HEK293 (cell line): ENCODE results near the gene TSHZ2.

Source experiments
- AEBP2 ChIP-seq: fragments of 450-650 bp; formaldehyde crosslinking; IDR thresholded peaks from 2 replicates; pipeline ENCODE4 v1.5.1; 2016; ENCODE audit warnings: missing biosample characterization, missing genetic modification characterization, borderline replicate concordance
- KLF16 ChIP-seq: fragments of 450-650 bp; formaldehyde crosslinking; IDR thresholded peaks from 2 replicates; pipeline ENCODE4 v1.5.1; 2017; ENCODE audit warnings: missing biosample characterization, missing genetic modification characterization
- OSR2 ChIP-seq: fragments of 450-650 bp; formaldehyde crosslinking; IDR thresholded peaks from 2 replicates; pipeline ENCODE4 v1.5.1; 2016; ENCODE audit warnings: missing biosample characterization, missing genetic modification characterization
- REST ChIP-seq: fragments of 450-650 bp; formaldehyde crosslinking; IDR thresholded peaks from 2 replicates; pipeline ENCODE4 v1.5.1; 2016; ENCODE audit warnings: missing biosample characterization, missing genetic modification characterization
- SETDB1 ChIP-seq: IDR thresholded peaks from one replicate; pipeline ENCODE4 v1.6.1; 2017; ENCODE audit warnings: mild to moderate bottlenecking, low read length, moderate library complexity, mixed read lengths; ENCODE audit not compliant: insufficient read length
- ZBTB10 ChIP-seq: fragments of 450-650 bp; formaldehyde crosslinking; IDR thresholded peaks from 2 replicates; pipeline ENCODE4 v1.5.1; 2016; ENCODE audit warnings: missing biosample characterization, missing genetic modification characterization
- ZBTB11 ChIP-seq: fragments of 450-650 bp; formaldehyde crosslinking; conservative IDR thresholded peaks from 2 replicates; pipeline ENCODE4 v1.5.1; 2016; ENCODE audit warnings: low read depth, missing biosample characterization, missing genetic modification characterization
- ZBTB6 ChIP-seq: fragments of 450-650 bp; formaldehyde crosslinking; IDR thresholded peaks from 2 replicates; pipeline ENCODE4 v1.5.1; 2017; ENCODE audit warnings: missing biosample characterization, missing genetic modification characterization
- ZNF16 ChIP-seq: fragments of 450-650 bp; formaldehyde crosslinking; IDR thresholded peaks from 2 replicates; pipeline ENCODE4 v1.5.1; 2016; ENCODE audit warnings: low read depth, missing biosample characterization, missing genetic modification characterization
- ZNF169 ChIP-seq: fragments of 450-650 bp; formaldehyde crosslinking; IDR thresholded peaks from 2 replicates; pipeline ENCODE4 v1.5.1; 2016; ENCODE audit warnings: missing biosample characterization, missing genetic modification characterization
- ZNF214 ChIP-seq: fragments of 450-650 bp; formaldehyde crosslinking; IDR thresholded peaks from 2 replicates; pipeline ENCODE4 v1.5.1; 2017; ENCODE audit warnings: missing biosample characterization, mild to moderate bottlenecking, missing genetic modification characterization, borderline replicate concordance
- ZNF23 ChIP-seq: fragments of 450-650 bp; formaldehyde crosslinking; IDR thresholded peaks from 2 replicates; pipeline ENCODE4 v1.5.1; 2016; ENCODE audit warnings: missing biosample characterization, missing genetic modification characterization, borderline replicate concordance
- ZNF239 ChIP-seq: fragments of 450-650 bp; formaldehyde crosslinking; IDR thresholded peaks from 2 replicates; pipeline ENCODE4 v1.5.1; 2016; ENCODE audit warnings: missing biosample characterization, missing genetic modification characterization
- ZNF266 ChIP-seq: fragments of 450-650 bp; formaldehyde crosslinking; IDR thresholded peaks from 2 replicates; pipeline ENCODE4 v1.5.1; 2016; ENCODE audit warnings: missing biosample characterization, missing genetic modification characterization, low read depth
- ZNF280D ChIP-seq: fragments of 450-650 bp; formaldehyde crosslinking; IDR thresholded peaks from 2 replicates; pipeline ENCODE4 v1.5.1; 2016; ENCODE audit warnings: missing biosample characterization, missing genetic modification characterization
- ZNF391 ChIP-seq: fragments of 450-650 bp; formaldehyde crosslinking; IDR thresholded peaks from 2 replicates; pipeline ENCODE4 v1.5.1; 2016; ENCODE audit warnings: low read depth, missing biosample characterization, missing genetic modification characterization, borderline replicate concordance
- ZNF416 ChIP-seq: fragments of 450-650 bp; formaldehyde crosslinking; IDR thresholded peaks from 2 replicates; pipeline ENCODE4 v1.5.1; 2016; ENCODE audit warnings: missing biosample characterization, missing genetic modification characterization
- ZNF623 ChIP-seq: fragments of 450-650 bp; formaldehyde crosslinking; IDR thresholded peaks from 2 replicates; pipeline ENCODE4 v1.5.1; 2016; ENCODE audit warnings: missing biosample characterization, missing genetic modification characterization
- ZNF645 ChIP-seq: fragments of 450-650 bp; formaldehyde crosslinking; IDR thresholded peaks from 2 replicates; pipeline ENCODE4; 2016; ENCODE audit warnings: missing biosample characterization, missing genetic modification characterization
- ZNF707 ChIP-seq: fragments of 450-650 bp; formaldehyde crosslinking; IDR thresholded peaks from 2 replicates; pipeline ENCODE4 v1.5.1; 2016; ENCODE audit warnings: missing biosample characterization, missing genetic modification characterization
- ZSCAN5A ChIP-seq: fragments of 450-650 bp; formaldehyde crosslinking; IDR thresholded peaks from 2 replicates; pipeline ENCODE4 v1.5.1; 2016; ENCODE audit warnings: missing biosample characterization, missing genetic modification characterization

The TSHZ2 gene

GRCh38 chr20:52996130-52996529 lies 24.0 kb downstream of the TSHZ2 start (continued):
- TF ChIP-seq ZNF623 (tag by site-specific recombination) (peak; percentile 72), ZNF23 (tag by site-specific recombination) (no peak), ZNF239 (no peak), ZSCAN5A (tag by site-specific recombination) (no peak), ZBTB10 (tag by site-specific recombination) (no peak), ZNF214 (tag by site-specific recombination) (no peak), ZNF645 (tag by site-specific recombination) (no peak), ZNF280D (tag by site-specific recombination) (no peak), ZNF16 (tag by site-specific recombination) (no peak), ZNF266 (tag by site-specific recombination) (peak; percentile 19; the same call in 1 of the 2 replicates), REST (tag by site-specific recombination) (no peak), ZBTB11 (tag by site-specific recombination) (peak; percentile 64), ZNF169 (tag by site-specific recombination) (no peak), SETDB1 (no peak), KLF16 (no peak), ZNF416 (tag by site-specific recombination) (no peak), OSR2 (tag by site-specific recombination) (no peak), AEBP2 (0 out of 2 replicates have a peak, but pooled peaks have one; percentile 75), ZNF707 (tag by site-specific recombination) (no peak), ZNF391 (tag by site-specific recombination) (no peak), ZBTB6 (no peak)
